Measurements from ENCODE around the gene EFCAB6.

Gene EFCAB6

GRCh38 chr22:43819421-43819921 lies 7.4 kb upstream of the EFCAB6 start:
- DNase-seq (ENCODE audit: low spot score) = no peak

DNA sequence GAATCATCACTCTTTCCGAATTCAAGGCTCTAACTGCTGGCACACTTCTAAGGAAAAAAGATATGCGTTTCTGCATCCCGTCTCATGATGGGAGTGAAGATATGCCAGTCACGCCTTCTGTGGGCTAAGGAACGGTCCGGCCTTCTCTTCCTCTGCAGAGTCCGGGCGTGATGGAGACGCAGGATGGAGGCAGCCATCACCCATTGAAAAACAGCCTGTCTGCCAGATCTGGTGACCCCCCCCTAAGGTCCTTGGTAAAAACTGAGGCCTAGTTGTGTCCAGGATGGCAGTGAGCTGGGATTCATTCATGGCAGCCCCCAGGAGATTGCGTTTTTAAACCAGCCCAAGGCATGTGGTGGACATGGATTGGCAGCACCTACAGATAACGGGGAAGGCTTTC lies 6.9 kb upstream of the EFCAB6 start:
- no peak for DNase-seq (ENCODE audit: low spot score)

GRCh38 chr22:43817402-43817801 lies 5.3 kb upstream of the EFCAB6 start:
- DNase-seq (ENCODE audit: low spot score) = no peak

DNA sequence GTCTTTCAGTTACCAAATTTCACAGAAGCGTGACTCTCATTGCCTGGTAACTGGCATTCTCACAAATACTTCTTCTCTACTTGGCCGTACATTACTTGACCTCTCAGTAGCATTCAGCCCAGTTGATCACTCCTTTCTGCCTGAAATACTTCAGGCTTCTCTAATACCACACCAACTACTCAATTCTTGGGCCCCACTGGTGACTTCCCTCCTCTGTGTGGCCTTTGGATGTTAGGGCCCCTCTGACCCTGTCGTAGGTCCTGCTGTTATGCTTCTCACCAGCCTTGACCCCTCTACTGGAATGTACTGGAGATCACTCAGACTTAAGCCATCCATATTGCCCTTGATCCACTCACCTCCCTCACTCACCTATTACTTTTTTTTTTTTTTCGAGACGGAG lies 2.2 kb upstream of the EFCAB6 start:
- DNase-seq (ENCODE audit: low spot score) = no peak

- DNase-seq (ENCODE audit: low spot score) = no peak
Observed at GRCh38 chr22:43812890-43813289, 785 bp upstream of the EFCAB6 start.

GRCh38 chr22:43811777-43812148 lies 342 bp downstream of the EFCAB6 start:
- DNase-seq (ENCODE audit: low spot score) = no peak

DNA sequence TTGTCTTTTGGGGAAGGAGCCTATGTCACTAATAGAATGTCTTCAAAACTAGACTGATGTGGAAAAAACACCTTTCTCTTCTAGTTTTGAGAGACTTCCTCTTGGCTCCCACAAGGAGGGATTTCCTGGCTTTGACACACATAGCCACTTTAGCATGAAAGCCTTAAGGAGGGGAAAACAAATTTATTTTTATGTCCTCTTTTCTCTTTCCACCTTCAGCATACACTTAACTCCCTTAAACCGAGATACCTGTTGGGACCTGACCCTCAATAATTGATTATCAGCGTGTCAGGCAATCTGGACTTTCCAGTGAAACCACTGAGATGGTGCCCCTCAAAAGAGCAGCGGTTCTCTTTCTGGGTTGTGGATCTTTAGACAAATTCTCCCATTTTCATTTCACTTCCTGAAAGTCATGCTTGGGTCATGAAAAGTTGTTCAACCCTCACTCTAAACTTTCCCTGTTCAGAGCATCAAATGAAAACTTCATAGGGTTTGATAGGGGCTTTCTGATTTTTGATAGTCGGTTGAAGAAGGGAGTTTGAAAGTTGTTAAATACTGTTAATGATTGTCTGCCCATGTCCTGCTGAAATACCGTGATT lies 9.1 kb downstream of the EFCAB6 start:
- no peak for DNase-seq (ENCODE audit: low spot score)

DNA sequence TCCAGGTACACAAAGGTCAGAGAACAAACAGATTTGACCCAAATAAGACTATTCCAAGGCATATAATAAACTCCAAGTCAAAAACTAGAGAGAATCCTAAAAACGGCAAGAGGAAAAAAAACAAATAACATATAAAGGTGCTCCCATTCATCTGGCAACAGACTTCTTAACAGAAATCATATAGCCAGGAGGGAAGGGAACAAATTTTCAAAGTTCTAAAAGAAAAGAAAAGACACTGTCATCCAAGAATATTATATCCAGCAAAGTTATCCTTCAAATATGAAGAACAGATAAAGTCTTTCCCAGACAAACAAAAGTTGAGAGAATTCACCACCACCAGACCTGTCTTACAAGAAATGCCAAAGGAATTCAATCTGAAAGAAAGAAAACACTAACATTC lies 11.1 kb downstream of the EFCAB6 start:
- DNase-seq (ENCODE audit: low spot score) = no peak

- no peak for DNase-seq (ENCODE audit: low spot score)
Observed at GRCh38 chr22:43798492-43798891, 13.6 kb downstream of the EFCAB6 start.

- no peak for DNase-seq (ENCODE audit: low spot score)
Observed at GRCh38 chr22:43796567-43796966, 15.5 kb downstream of the EFCAB6 start.

- no peak for DNase-seq (ENCODE audit: low spot score)
Observed at GRCh38 chr22:43795320-43795719, 16.8 kb downstream of the EFCAB6 start.

- DNase-seq (ENCODE audit: low spot score) = no peak
Observed at GRCh38 chr22:43792905-43793304, 19.2 kb downstream of the EFCAB6 start.

DNA sequence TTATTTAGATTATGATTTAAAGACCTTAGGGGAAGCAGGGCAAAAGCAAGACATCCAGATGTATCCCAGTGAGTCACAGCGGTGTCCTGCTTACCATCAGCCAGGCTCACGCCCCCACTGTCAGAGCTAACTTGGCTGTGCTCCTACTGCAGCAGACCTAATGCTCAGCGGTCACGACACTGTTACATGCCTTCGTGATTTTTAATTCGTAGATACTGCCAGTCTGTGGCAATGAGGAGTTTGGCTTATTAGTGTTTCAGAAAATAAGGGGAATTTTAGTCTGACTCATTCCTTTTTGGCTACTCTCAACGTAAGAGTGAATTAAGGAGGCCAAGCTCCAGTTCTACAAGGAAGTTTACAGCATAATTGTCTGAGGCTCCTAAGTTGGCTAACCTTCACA lies 22.7 kb downstream of the EFCAB6 start:
- no peak for DNase-seq (ENCODE audit: low spot score)

DNA sequence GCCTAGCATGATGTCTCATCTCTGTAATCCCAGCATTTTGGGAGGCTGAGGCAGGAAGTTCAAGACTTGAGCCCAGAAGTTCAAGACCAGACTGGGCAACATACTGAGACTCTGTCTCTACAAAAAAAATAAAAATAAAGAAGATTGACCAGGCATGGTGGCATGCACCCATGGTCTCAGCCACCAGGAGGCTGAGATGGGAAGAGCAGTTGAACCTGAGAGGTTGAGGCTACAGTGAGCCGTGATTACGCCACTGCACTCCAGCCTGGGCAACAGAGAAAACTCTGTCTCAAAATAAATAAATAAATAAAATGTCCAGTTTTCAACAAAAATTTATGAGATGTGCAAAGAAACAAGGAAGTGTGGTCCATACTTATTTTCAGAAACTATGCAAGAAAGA lies 28.3 kb downstream of the EFCAB6 start:
- DNase-seq (ENCODE audit: low spot score) = no peak

GRCh38 chr22:43782448-43782847 lies 29.7 kb downstream of the EFCAB6 start:
- no peak for DNase-seq (ENCODE audit: low spot score)

GRCh38 chr22:43777286-43777685 lies 34.8 kb downstream of the EFCAB6 start:
- DNase-seq (ENCODE audit: low spot score) = no peak

DNA sequence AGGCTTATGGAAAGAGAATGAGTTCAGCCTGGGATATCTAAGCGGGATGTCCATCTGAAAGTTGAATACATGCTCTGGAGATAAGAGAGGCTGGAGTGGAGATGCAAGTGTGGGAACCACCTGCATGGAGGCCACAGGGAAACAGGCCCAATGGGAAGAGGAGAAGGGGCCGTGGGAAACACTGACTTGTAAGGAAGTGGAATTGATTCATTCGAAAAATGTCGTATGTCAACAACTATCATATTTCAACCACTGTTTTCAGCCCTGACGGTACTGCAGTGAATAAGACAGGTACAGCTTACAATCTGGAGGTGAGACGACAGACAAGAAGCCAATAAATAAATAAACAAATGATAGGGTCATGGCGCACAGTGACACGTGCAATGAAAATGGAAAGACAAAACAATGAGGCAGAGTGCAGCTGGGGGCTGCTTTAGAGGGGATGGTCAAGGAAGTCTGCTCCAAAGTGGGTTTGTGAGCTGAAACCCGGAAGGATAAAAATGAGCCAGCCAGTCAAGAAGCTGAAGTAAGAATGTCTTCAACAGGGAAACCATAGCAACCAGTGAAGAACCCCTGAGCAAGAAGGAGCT lies 35.9 kb downstream of the EFCAB6 start:
- DNase-seq (ENCODE audit: low spot score) = no peak

GRCh38 chr22:43774318-43774915 lies 37.7 kb downstream of the EFCAB6 start:
- DNase-seq (ENCODE audit: low spot score) = no peak

GRCh38 chr22:43772831-43773230 lies 39.3 kb downstream of the EFCAB6 start:
- DNase-seq (ENCODE audit: low spot score) = no peak

- no peak for DNase-seq (ENCODE audit: low spot score)
Observed at GRCh38 chr22:43755452-43755851, 56.7 kb downstream of the EFCAB6 start.

DNA sequence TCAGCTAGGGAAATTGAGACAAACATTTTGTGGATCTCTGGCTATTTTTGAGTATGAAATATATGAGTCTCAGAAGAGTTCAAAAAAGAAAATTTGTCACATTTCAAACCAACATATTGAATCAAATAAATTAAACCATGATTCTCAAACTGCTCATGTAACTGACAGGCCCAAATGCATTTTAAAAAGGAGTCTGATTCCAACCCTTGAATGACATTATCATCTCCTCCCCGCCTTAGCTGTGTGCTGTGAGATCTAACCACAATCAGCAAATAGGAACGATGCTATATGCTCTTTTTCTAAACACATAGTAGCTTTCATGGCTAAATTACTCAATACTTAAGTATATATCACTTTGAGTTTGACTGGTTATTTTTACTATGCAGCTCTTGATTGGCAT lies 57.1 kb downstream of the EFCAB6 start:
- DNase-seq (ENCODE audit: low spot score) = no peak

DNA sequence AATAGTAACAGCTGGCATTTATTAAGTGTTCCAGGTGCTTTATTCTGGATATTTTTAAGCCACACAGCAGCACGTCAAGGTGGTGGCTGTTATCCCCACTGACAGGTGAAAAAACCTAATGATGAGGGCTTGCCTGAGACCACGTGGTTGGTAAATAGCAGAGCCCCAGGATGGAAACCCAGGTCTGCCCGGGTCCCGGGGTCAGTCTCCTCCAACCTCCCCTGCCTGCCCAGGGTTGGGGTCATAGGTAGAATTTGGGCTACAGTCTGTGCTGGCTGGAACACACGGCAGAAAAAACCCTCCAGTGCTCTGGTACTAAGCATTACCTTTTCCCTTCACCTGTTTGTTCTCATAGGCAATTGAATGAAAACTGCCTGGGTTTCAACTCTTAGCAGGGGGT lies 57.9 kb downstream of the EFCAB6 start:
- DNase-seq (ENCODE audit: low spot score) = no peak

DNA sequence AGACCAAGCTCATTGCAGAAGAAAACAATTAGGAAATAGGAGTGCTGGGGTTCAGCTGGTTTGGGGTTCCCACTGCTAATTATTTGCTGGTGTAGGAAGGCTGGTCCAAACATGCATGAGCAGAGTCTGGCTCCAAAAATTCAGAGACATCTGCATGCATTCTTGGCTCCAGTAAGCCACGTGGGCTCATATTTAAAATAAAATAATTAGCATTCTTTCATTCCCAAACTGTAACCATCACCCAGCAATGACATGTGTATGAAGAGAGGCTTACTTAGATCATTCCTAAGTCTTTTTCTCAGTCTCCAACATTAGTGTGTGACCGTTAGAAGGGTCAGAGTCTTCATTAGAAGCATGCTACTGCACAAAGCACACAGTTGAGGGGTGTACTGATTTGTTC lies 58.4 kb downstream of the EFCAB6 start:
- DNase-seq (ENCODE audit: low spot score) = no peak

GRCh38 chr22:43750751-43751150 lies 61.4 kb downstream of the EFCAB6 start:
- DNase-seq (ENCODE audit: low spot score) = no peak
